HG03175 (cell line): ENCODE measurements around the gene MYOZ2.

ENCODE experiments used
- ATAC-seq: cut with Tn5 transposase; IDR thresholded peaks from one replicate; pipeline ENCODE4 v1.9.1; 2021; ENCODE audit warnings: mild to moderate bottlenecking, moderate library complexity; ENCODE audit not compliant: unreplicated experiment

MYOZ2 gene

GRCh38 chr4:119237201-119237600 is 101.6 kb downstream of the MYOZ2 start:
- no peak for ATAC-seq
